SK-N-MC (cell line): Measurements from ENCODE around the gene CAMTA1.

Experiments
- EZH2 ChIP-seq: fragments of 200-600 bp; sonication (generic); IDR thresholded peaks from one replicate; pipeline ENCODE4 v1.6.1; 2017; ENCODE audit warnings: antibody characterized with exemption
- FOXP2 ChIP-seq: optimal IDR thresholded peaks from 2 replicates; pipeline ENCODE3; 2011; ENCODE audit warnings: mild to moderate bottlenecking, moderate library complexity; ENCODE audit not compliant: insufficient read depth; ENCODE audit errors: extremely low read length, control extremely low read depth
- POLR2AphosphoS5 ChIP-seq: IDR thresholded peaks from 2 replicates; pipeline ENCODE4 v1.6.1; 2012; ENCODE audit warnings: mild to moderate bottlenecking, low read depth, low read length, borderline replicate concordance

DNA sequence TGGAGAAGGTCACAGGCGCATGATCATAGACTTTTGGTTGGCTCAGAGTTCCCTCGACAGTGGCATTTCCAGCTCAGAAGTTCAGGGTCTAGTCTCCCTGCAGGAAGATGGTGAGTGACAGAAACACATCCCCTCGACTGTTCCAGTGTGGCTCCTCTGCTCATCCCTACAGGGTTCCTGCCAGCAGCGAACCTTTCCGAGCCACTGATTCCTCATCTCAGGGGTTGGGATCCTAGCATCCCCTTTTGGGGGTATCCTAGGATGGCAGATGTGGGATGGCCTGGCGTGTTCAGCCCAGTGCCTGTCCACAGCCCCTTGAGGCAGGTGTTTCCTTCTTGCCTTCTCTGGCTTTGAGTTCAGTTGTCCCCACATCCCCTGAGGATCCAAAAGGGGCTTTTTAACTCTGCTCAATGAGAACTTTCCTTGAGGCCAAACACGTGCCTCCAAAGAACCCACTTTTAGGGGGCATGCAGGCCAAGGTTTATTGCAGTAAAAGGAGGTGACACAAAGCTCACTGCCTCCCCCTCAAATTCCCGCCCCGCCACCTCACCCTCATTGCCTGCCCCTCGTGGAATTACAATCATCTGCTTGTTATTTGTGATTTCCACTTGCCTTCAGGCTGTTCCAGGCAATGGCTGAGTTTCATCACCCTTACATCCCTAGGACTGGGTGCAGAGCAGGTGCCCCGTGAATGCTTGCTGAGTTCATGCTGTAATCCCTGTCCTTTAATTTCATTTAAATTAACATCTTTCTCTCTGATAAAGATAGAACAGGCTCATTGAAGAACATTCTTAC lies 440.7 kb downstream of the CAMTA1 start:
- no peak for TF ChIP-seq EZH2
- no peak for TF ChIP-seq POLR2AphosphoS5
- no peak for TF ChIP-seq FOXP2
